HG03159 (cell line): Measurements from ENCODE around the gene WNT3A.

ENCODE experiments used
- ATAC-seq: cut with Tn5 transposase; IDR thresholded peaks from one replicate; pipeline ENCODE4 v1.9.1; 2021; ENCODE audit warnings: mild to moderate bottlenecking, moderate library complexity; ENCODE audit not compliant: unreplicated experiment

WNT3A gene

DNA sequence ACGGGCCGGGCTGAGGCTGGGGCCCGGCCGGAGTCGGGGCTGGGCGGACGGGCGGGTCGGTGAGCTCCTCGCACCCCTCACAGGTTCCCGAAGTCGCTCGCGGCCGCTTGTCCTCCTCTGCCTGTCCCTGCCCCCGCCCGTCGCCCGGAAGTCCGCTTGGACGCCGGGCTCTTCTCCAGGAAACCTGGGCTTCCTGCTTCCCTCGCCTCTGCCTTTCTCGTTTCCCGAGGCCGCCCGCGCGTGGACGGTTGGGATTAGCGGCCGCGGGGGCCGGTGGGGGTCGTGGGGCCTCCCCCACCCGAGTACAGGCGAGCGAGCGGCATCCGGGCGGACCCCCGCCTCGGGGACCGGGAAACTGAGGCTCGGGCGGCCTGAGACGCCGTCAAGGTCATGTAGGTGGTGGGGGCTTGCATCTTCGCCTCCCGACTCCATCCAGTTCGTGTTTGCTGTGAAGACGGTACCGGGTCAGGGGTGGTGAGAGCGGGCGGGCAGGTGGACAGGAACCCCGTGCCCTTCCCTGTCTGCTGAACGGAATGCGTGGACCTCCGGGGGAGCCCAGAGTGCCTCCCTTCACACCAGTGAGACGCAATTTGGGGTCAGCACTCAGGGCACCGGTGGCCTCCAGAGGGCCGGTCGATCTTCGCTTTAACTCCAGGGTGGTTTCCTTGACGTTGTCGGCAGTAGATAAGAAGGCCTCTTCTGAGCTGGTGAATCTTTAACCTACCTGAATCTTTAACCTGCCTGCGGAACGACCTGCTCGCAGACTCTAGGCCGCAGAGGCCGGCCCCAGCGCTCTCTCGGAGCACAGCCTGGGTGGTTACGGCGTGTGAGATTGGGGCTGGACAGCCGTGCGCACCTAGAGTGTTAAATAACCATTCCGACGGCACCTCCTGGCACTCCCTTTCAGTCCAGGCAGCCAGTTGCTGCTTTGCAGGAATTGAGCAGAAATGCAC lies 76.4 kb downstream of the WNT3A start:
- peak; percentile 28 for ATAC-seq

GRCh38 chr1:228083871-228084278 lies 77.1 kb downstream of the WNT3A start:
- ATAC-seq, result no peak

GRCh38 chr1:228084325-228084724 lies 77.5 kb downstream of the WNT3A start:
- ATAC-seq, result no peak

DNA sequence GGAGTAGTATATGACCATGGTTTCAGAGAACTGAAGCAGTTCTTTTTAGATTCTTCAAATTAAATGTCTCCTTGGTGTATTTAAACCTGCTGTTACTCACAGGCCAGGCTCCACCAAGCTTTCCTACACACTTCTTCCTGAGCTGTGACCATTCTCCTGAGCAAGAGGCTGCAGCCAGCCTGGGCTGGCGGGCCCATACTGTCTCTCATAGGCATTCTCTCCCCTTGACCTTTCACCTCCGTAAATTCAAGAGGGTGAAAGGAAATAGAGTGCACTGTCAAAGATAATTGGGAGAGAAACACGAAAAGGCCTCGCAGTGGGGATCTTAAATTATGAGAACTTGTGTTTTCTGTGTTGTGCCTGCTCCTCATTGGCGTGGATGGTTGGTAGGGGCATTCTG lies 78.0 kb downstream of the WNT3A start:
- no peak for ATAC-seq

- ATAC-seq, result no peak
Measured at GRCh38 chr1:228085287-228085951, 78.6 kb downstream of the WNT3A start.

DNA sequence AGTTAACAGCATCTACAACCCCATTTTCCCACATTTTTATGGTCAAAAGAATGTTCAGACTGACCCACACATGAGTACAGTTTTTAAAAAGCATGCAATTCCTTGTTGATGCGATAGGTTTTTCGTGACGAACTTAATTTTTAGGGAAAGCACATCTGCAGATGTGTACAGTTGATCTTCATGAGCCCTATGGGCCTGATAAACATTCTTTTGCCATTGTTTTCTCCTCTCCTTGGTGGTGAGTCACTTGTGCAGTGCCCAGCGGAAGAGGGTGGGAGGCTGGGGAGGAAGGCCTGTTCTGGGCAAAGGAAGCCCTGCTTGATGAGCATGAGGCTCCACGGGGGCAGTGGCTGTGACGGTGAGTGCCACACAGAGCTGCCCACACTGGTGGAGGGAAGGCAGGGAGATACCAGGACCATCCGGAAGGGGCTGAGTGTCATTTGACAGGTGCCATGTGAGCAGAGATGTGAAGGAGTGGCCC lies 81.0 kb downstream of the WNT3A start:
- no peak for ATAC-seq

DNA sequence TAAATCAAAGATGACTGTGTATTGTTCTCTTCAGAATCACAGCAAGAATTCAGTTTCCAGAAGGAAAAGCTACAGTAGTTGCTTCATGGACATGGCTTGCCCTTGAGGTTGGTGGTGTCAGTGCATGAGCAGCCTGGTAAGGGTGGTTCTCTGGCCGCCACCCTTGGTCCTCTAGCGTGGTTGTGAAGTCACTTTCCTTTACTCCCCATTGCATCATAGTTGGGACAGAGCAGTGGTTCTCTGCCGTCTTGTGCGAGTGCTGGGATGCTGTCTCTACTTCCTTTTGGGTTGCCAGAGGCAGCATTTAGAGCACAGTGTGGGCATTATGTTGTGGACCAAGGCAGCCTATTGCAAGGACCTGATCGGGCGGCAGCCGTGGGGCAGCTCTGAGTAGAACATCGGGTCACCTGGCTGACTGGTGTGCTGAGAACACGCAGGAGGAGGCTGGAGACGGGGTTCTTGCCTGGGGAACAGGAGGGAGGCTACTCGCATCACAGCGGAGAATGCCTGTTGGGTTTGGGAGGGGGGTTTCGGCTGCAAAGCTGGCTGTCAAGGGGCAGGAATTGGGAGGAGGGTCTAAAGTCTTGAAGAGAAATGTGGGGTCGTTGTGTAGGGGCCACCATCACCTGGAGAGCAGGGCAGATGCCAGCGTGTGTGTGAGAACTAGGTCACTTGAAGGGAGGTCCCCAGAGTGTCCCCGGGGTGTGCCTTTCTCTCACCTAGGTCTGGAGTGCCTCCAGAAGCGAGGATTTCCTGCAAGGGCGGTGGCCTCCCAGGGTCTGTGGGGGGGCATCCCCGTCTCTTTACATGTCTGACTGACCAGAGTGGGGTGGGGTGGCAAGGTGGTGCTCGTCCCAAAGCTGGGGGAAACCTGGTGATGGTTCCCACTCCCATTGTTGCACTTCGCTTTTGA lies 82.0 kb downstream of the WNT3A start:
- no peak for ATAC-seq

- no peak for ATAC-seq
Measured at GRCh38 chr1:228089519-228090380, 83.0 kb downstream of the WNT3A start.

DNA sequence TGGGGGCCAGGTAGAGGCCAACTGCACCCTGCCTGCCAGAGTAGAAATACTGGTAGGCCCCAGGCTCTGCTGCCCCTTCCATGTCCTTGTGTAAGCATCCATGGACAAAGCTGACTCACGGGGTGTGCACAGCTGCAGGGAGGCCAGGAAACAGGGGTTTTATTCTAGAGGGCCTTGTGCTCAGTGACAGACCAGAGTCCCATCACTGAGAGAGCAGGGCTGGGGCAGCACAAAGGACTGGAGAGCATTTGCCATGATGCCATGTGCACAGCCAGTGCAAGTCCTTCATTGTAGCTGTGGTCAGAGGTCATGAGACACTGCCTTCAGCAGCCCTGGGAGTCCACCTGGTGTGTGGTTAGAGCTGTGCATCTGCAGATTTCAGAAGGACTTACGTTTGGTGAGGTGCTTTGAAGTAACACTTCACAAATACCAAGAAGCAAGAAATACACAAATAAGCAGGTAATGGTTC lies 83.8 kb downstream of the WNT3A start:
- ATAC-seq, result no peak

- ATAC-seq, result no peak
Measured at GRCh38 chr1:228091084-228091483, 84.3 kb downstream of the WNT3A start.

- no peak for ATAC-seq
Measured at GRCh38 chr1:228092342-228093049, 85.7 kb downstream of the WNT3A start.

GRCh38 chr1:228093050-228093906 lies 86.5 kb downstream of the WNT3A start:
- ATAC-seq, result no peak

DNA sequence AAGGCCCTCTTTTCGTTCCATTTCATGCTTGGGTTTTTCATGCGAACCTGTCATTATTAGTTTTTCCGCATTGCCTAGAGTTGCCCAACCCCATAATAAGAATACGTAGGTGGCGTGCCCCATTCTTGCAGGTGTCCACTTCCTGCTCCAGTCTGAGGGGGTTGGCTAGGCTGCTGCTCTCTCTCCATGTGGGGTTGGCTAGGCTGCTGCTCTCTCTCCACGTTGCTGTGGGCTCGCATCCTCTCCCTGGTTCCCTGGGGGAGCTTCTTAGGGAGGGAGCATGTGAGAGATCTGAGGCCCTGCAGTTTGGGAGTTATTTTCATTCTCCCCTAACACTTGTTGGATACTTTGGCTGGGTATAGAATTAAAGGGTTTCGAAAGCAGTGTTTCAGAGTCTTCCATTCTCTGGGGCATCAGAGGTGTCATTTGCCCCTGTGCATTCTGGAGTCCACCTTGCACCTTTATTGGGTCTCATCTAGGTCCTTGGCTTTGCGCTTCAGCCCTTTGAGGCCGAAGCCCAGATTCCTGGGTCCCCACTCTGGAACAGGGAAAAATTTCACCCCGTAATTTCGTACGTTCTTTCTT lies 87.7 kb downstream of the WNT3A start:
- ATAC-seq, result no peak

GRCh38 chr1:228095161-228095560 lies 88.4 kb downstream of the WNT3A start:
- no peak for ATAC-seq

DNA sequence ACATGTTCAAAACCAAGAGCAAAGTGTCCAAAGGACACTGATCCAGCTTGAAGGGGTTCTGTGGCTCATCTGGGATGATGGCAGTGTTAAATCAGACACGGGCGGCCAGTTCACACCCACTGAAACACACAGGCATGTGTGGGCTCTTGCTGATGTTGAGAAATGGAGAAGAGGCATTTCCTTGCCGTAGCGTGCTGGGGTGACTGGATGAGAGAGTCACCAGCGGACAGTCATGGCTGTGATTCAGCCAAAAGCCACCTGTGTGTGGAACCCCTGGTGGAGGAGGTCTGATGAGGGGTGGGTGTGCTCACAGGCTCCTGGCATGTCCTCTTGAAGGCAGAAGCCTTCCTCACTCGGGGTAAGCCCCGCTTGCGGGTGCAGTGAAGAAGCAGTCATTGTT lies 89.1 kb downstream of the WNT3A start:
- ATAC-seq, result no peak

- ATAC-seq, result no peak
Measured at GRCh38 chr1:228096416-228097332, 89.9 kb downstream of the WNT3A start.
